ENCODE results near the gene WFS1. TPM values are rescaled to one million over a fixed set of nuclear protein-coding genes. Genes with fewer than 3 reads are reported as not detected.

WFS1 gene
- total RNA-seq, 2 experiments from 2014 or later = 1.3 to 1.7 TPM

DNA sequence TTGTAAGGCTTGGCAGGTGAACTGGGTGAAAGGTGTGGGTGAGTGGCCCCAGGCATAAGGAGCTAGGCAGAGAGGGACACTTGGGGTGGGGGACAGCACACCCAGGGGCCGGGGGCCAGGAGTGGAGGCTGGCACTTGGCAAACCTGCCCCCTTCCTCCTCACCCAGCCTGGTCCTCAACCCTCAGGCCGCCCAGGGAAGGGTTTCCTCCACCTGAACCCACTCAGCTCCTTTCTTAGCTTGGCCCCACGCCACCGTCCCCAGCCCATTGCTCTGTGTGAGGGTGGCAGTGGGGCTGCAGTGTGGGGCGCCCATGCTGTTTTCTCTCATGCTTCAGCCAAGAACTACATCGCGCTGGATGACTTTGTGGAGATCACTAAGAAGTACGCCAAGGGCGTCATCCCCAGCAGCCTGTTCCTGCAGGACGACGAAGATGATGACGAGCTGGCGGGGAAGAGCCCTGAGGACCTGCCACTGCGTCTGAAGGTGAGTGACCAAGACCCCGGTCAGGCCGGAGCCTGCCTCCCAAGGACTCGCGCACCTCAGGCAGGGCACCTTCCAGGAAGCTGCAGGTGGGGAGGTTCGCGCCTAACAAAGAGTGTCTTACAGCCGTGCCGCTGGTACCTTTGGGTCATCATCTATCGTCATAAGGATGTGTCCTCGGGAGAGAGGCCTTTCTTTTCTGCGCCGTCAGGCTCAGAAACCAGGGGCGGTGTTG lies 25.2 kb downstream of the WFS1 start:
- CTCF ChIA-PET = no interaction called here
- H3K4me1 ChIP-seq (ENCODE audit: insufficient read depth, low read length) = no peaks in the 10 kb centered on the region

DNA sequence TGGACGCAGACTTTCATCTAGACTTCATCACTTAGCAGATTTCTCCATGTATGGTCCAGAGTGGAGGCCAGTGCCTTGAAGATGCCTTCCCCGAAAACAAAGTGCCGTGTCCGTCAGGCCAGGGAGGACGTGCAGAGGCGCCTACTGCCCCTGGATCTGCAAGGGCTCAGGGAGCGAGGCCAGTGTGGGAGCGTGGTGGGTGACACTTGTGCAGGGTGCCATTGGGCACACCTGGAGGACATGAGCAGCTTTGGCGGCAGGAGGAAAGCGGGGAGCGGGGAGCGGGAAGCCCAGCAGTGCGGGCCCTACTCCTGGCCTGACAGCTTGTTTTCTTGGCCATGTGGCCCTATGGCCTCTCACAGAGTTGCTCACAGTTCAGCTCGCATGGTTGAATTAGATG lies 25.8 kb downstream of the WFS1 start:
- intact Hi-C loops (cut with DNase I, micrococcal nuclease) = no loop called here

More for the DNA sequence above, 25.2 kb downstream of the WFS1 start:
- Histone ChIP-seq H3K9me3 (ENCODE audit: control insufficient read depth in 1 of 2, insufficient read depth in 1 of 2, low read length in 2 of 2) (no peaks in the 10 kb centered on the region), H3K36me3 (ENCODE audit: insufficient read depth, low read length) (peaks cover 3% of the 10 kb centered on the region), H3K27me3 (ENCODE audit: control insufficient read depth in 1 of 2, insufficient read depth in 2 of 2, low read length in 2 of 2) (no peaks in the 10 kb centered on the region), H3K4me3 (ENCODE audit: low read length) (no peak overlapping the region), H3K27ac (ENCODE audit: low read depth in 1 of 2, low read length in 2 of 2) (no peak overlapping the region)
- no peak for DNase-seq
- Mint-ChIP-seq H3K36me3 (ENCODE audit: low read depth) (peaks cover 10% of the 10 kb centered on the region), H3K27me3 (no peaks in the 10 kb centered on the region), H3K27ac (no peak overlapping the region), H3K4me1 (ENCODE audit: low read depth) (no peaks in the 10 kb centered on the region), H3K4me3 (no peak overlapping the region), H3K9me3 (no peaks in the 10 kb centered on the region)
- TF ChIP-seq, protein P1, sequence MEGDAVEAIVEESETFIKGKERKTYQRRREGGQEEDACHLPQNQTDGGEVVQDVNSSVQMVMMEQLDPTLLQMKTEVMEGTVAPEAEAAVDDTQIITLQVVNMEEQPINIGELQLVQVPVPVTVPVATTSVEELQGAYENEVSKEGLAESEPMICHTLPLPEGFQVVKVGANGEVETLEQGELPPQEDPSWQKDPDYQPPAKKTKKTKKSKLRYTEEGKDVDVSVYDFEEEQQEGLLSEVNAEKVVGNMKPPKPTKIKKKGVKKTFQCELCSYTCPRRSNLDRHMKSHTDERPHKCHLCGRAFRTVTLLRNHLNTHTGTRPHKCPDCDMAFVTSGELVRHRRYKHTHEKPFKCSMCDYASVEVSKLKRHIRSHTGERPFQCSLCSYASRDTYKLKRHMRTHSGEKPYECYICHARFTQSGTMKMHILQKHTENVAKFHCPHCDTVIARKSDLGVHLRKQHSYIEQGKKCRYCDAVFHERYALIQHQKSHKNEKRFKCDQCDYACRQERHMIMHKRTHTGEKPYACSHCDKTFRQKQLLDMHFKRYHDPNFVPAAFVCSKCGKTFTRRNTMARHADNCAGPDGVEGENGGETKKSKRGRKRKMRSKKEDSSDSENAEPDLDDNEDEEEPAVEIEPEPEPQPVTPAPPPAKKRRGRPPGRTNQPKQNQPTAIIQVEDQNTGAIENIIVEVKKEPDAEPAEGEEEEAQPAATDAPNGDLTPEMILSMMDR (IDR thresholded peaks at IDR 0.05) = no peak
- intact Hi-C loops (cut with DNase I, micrococcal nuclease) = no loop called here
- POLR2A ChIA-PET = no interaction called here
- no peak for ATAC-seq (ENCODE audit: poor library complexity)

DNA sequence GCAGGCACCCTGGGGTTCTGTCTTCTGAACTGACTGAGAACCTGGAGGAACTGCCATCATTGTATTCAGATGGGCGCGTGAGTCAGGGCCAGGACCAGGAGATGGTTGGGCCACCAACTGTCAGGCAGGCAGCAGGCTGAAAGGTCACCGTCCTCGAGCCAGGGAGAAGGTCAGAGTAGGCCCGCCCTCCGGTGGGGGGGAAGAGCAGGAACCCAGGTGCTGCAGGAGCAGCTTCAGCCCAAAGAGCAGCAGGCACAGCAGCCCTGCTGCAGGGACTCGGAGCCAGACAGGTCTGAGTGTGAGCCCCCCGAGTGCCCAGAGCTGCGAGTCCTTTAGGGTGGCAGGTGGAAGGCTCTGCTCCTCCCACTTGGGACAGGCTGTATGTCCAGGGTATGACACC lies 26.4 kb downstream of the WFS1 start:
- Histone ChIP-seq H3K27me3 (ENCODE audit: control insufficient read depth in 1 of 2, insufficient read depth in 2 of 2, low read length in 2 of 2) (no peaks in the 10 kb centered on the region), H3K4me1 (ENCODE audit: insufficient read depth, low read length) (no peaks in the 10 kb centered on the region), H3K27ac (ENCODE audit: low read depth in 1 of 2, low read length in 2 of 2) (no peak overlapping the region), H3K36me3 (ENCODE audit: insufficient read depth, low read length) (peaks cover 6% of the 10 kb centered on the region), H3K4me3 (ENCODE audit: low read length) (no peak overlapping the region), H3K9me3 (ENCODE audit: control insufficient read depth in 1 of 2, insufficient read depth in 1 of 2, low read length in 2 of 2) (peaks cover 0 to 2% of the 10 kb centered on the region in 2 experiments)
- no peak for DNase-seq
- no peaks in the 10 kb centered on the region for H3K27me3 Mint-ChIP-seq
- CTCF ChIA-PET = no interaction called here
- H3K36me3 Mint-ChIP-seq (ENCODE audit: low read depth) = peaks cover 17% of the 10 kb centered on the region
- H3K9me3 Mint-ChIP-seq = no peaks in the 10 kb centered on the region
- ATAC-seq (ENCODE audit: poor library complexity) = no peak
- no peak overlapping the region for H3K27ac Mint-ChIP-seq
- H3K4me1 Mint-ChIP-seq (ENCODE audit: low read depth) = no peaks in the 10 kb centered on the region
- intact Hi-C loops (cut with DNase I, micrococcal nuclease) = no loop called here
- H3K4me3 Mint-ChIP-seq = no peak overlapping the region
- TF ChIP-seq, protein P1 (IDR thresholded peaks at IDR 0.05) = no peak
- POLR2A ChIA-PET = no interaction called here

More for the DNA sequence above, 25.8 kb downstream of the WFS1 start:
- Histone ChIP-seq H3K27ac (ENCODE audit: low read depth in 1 of 2, low read length in 2 of 2) (no peak overlapping the region), H3K4me1 (ENCODE audit: insufficient read depth, low read length) (no peaks in the 10 kb centered on the region), H3K4me3 (ENCODE audit: low read length) (no peak overlapping the region), H3K36me3 (ENCODE audit: insufficient read depth, low read length) (peaks cover 3% of the 10 kb centered on the region), H3K9me3 (ENCODE audit: control insufficient read depth in 1 of 2, insufficient read depth in 1 of 2, low read length in 2 of 2) (no peaks in the 10 kb centered on the region), H3K27me3 (ENCODE audit: control insufficient read depth in 1 of 2, insufficient read depth in 2 of 2, low read length in 2 of 2) (no peaks in the 10 kb centered on the region)
- H3K4me1 Mint-ChIP-seq (ENCODE audit: low read depth) = no peaks in the 10 kb centered on the region
- no peak overlapping the region for H3K27ac Mint-ChIP-seq
- ChIA-PET CTCF (no interaction called here), POLR2A (no interaction called here)
- DNase-seq (no peak), ATAC-seq (ENCODE audit: poor library complexity) (no peak)
- peaks cover 12% of the 10 kb centered on the region for H3K36me3 Mint-ChIP-seq (ENCODE audit: low read depth)
- TF ChIP-seq, protein P1 (IDR thresholded peaks at IDR 0.05) = no peak
- no peaks in the 10 kb centered on the region for H3K27me3 Mint-ChIP-seq
- no peak overlapping the region for H3K4me3 Mint-ChIP-seq
- no peaks in the 10 kb centered on the region for H3K9me3 Mint-ChIP-seq
